Cardiac atrium fibroblast (primary cell): ENCODE measurements around the gene SAMD8. TPM values are rescaled to one million over a fixed set of nuclear protein-coding genes. Genes with fewer than 3 reads are reported as not detected.

Experiments
- total RNA-seq: library from RNA; depleted of rRNA; stranded (reverse); fragments of >200 nt; gene quantifications from 2 replicates; pipeline ENCODE4 v1.2.3, GENCODE V29; 2015

Gene SAMD8
- total RNA-seq = 23.2 and 24.9 TPM in 2 replicates

GRCh38 chr10:75111365-75111906 is at the start of gene SAMD8:
Gene SAMD8, plus strand, starts transcription at chr10:75111656. Its CDS starts 38,873 bp downstream, at chr10:75150529.

GRCh38 chr10:75210282-75211006 is 99.0 kb downstream of the SAMD8 start, which contains the start of gene VDAC2:
Gene VDAC2, plus strand, starts transcription at chr10:75210796. Its CDS starts 363 bp downstream, at chr10:75211159.

Other genes with a start within 250 kb of the SAMD8 start
- 198 and 260 TPM in 2 replicates for gene VDAC2, start 99.1 kb downstream of the SAMD8 start, total RNA-seq
- gene COMTD1, start 124.3 kb downstream of the SAMD8 start, total RNA-seq = 11.0 and 17.8 TPM in 2 replicates